Bronchial smooth muscle cell (primary cell): ENCODE results near the gene ZDHHC1. TPM values are rescaled to one million over a fixed set of nuclear protein-coding genes. Genes with fewer than 3 reads are reported as not detected.

Experiments
- total RNA-seq: library from RNA; depleted of rRNA; stranded (reverse); fragments of >200 nt; gene quantifications from 2 replicates; pipeline ENCODE4 v1.2.1, GENCODE V29; 2014

The ZDHHC1 gene, protein sequence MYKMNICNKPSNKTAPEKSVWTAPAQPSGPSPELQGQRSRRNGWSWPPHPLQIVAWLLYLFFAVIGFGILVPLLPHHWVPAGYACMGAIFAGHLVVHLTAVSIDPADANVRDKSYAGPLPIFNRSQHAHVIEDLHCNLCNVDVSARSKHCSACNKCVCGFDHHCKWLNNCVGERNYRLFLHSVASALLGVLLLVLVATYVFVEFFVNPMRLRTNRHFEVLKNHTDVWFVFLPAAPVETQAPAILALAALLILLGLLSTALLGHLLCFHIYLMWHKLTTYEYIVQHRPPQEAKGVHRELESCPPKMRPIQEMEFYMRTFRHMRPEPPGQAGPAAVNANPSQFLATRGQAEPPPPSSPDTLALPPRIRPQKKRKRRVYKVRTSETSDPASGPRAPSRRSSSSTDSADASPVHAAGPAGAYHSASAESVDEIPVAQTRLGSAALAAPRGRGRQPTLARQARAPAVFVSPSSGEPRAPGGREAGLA
- 5.3 and 5.7 TPM in 2 replicates for total RNA-seq

DNA sequence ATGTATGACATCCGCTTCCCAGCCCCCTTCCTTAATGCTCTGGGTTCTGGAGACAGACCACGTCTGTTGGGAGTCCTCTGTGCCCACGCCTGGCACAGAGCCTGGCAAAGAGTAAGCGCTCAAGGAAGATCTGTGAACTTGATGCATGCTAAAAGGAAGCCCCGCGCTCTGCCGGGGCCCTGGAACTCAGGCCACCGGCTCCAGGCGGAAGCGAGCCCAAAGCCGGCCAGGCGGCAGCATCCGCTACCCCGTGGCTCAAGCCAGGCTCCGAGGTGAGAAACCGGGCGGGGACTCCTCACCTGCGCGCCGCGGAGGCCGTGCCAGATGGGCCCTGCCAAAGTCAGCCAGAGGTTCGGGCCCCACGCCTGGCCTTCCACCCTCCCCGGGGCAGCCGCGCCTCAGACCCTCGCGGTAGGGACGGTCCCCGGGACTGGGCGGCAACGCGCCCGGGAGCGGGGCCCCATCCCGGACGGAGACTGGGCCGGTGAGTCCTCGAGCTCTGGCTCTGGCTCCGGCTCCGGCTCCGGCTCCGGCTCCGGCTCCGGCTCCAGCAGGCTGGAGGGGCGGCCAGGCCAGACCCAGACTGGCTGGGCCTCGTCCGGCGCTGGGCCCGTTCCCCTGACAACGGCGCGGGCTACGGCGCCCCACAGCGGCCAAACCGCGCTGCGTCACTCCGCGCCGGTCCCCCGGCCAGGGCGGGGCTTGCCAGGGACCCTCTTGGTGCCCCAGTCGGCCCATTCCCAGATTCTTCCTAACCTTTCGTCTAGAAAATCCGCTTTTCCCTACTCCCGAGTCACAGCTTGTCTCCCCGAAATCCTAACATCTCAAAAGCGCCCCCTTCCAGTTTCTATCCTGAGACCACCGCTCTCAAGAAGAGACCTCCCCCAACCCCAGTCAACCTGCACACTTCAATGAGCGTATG is at the start of gene ZDHHC1:
Gene ZDHHC1 (minus strand): TSS at position 606 of the 922 bp plus-strand sequence. CDS start 8,702 bp downstream, outside the sequence.

DNA sequence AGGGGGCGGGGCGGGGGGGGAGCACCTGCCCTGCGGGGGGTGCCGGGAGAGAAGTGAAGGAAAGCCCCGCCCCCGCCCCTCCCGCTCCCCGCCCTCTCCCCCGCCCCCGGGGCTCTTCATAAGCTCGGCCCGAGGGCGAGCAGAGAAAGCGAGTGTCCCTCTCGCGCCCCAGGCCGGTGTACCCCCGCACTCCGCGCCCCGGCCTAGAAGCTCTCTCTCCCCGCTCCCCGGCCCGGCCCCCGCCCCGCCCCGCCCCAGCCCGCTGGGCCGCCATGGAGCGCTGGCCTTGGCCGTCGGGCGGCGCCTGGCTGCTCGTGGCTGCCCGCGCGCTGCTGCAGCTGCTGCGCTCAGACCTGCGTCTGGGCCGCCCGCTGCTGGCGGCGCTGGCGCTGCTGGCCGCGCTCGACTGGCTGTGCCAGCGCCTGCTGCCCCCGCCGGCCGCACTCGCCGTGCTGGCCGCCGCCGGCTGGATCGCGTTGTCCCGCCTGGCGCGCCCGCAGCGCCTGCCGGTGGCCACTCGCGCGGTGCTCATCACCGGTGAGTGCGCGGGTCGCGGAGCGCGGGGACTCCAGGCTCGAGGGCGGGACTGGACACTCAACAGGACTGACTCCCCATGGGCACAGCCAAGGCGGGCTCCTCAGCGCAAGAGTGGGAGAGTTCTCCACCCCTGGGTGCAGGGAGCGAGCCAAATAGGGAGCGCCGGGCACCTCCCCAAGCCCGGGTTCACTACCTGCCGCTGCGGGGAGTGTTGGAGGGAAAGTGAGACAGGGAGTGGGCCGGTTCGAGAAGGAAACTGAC is 14.9 kb upstream of the ZDHHC1 start, which contains the start of gene HSD11B2:
Gene HSD11B2 (plus strand): TSS at position 145 of the 798 bp plus-strand sequence. CDS start 128 bp downstream, at position 273.

DNA sequence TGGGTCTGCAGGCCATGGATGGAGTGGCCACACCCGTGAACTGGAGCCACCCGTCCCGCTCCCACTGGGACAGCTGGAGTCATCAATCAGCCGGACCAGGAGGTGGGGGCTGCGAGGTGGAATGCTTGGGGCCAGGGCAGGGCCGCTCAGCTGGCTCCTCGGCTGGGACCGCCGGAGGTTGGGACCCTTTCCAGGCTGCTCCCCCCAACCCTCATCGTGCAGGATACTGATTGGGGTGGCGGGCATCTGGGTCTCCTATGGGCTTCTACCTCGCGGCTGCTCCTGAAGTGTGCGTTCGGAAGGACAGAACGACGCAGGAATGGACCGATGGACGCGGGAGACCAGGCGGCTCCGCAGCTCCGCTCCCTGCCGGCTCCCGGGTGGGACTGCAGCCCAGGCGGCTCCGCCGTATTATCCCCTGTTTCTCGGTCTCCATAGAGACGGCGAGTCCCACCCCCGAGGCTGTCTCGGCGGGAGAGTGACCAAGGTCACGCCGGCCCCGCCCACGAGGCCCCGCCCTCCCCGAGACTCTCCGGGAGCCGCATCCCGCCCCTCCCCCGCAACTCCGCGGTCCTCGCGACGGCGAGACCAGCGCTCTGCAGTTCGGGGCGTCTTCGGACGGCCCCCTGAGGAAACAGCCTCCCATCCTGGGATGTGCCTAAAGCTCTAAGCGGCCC is 23.0 kb downstream of the ZDHHC1 start, which contains the start of gene TPPP3:
Gene TPPP3 (minus strand): TSS at position 388 of the 677 bp plus-strand sequence. CDS start 2,387 bp downstream, outside the sequence.

Other genes starting within 250 kb of the ZDHHC1 start
- 18.1 and 36.8 TPM in 2 replicates for gene NOL3, start 245.9 kb downstream of the ZDHHC1 start, total RNA-seq
- 27.7 and 30.4 TPM in 2 replicates for gene MATCAP1, start 232.5 kb downstream of the ZDHHC1 start, total RNA-seq
- gene EXOC3L1, start 226.3 kb downstream of the ZDHHC1 start, total RNA-seq: 0.16 and 0.34 TPM in 2 replicates
- 29.0 and 42.0 TPM in 2 replicates for gene E2F4, start 224.3 kb downstream of the ZDHHC1 start, total RNA-seq
- gene ELMO3, start 217.3 kb downstream of the ZDHHC1 start, total RNA-seq: 0.26 and 0.32 TPM in 2 replicates
- gene TMEM208, start 189.3 kb downstream of the ZDHHC1 start, total RNA-seq: 35.1 and 36.9 TPM in 2 replicates
- gene FHOD1, start 169.0 kb downstream of the ZDHHC1 start, total RNA-seq: 4.9 and 8.2 TPM in 2 replicates
- gene SLC9A5, start 167.5 kb downstream of the ZDHHC1 start, total RNA-seq: 1.1 and 2.2 TPM in 2 replicates
- gene PLEKHG4, start 136.9 kb downstream of the ZDHHC1 start, total RNA-seq: 11.2 and 34.4 TPM in 2 replicates
- gene KCTD19, start 89.7 kb downstream of the ZDHHC1 start, total RNA-seq: not detected in 2 replicates
- gene LRRC36, start 89.7 kb downstream of the ZDHHC1 start, total RNA-seq: 0.32 TPM in 1 of 2 replicates, not detected in the other
- 2.0 and 8.4 TPM in 2 replicates for gene TPPP3, start 23.0 kb downstream of the ZDHHC1 start, total RNA-seq
- gene HSD11B2, start 14.6 kb upstream of the ZDHHC1 start, total RNA-seq: 0.60 TPM in 1 of 2 replicates, not detected in the other
- 105 and 129 TPM in 2 replicates for gene ATP6V0D1, start 64.7 kb upstream of the ZDHHC1 start, total RNA-seq
- not detected in 2 replicates for gene AGRP, start 67.1 kb upstream of the ZDHHC1 start, total RNA-seq
- 21.6 and 35.9 TPM in 2 replicates for gene RIPOR1, start 112.4 kb upstream of the ZDHHC1 start, total RNA-seq
- 14.0 and 16.4 TPM in 2 replicates for gene CTCF, start 146.0 kb upstream of the ZDHHC1 start, total RNA-seq
- gene CARMIL2, start 228.7 kb upstream of the ZDHHC1 start, total RNA-seq: 0.09 and 0.32 TPM in 2 replicates
- 9.9 and 10.6 TPM in 2 replicates for gene ACD, start 243.8 kb upstream of the ZDHHC1 start, total RNA-seq
- gene PARD6A, start 244.5 kb upstream of the ZDHHC1 start, total RNA-seq: 0.47 and 0.86 TPM in 2 replicates